DOHH2 (cell line): Measurements from ENCODE around the gene SGPL1.

Source experiments
- CTCF ChIP-seq: fragments of 200-600 bp; sonication (generic); IDR thresholded peaks from one replicate; pipeline ENCODE4 v1.5.1; 2014; ENCODE audit warnings: antibody characterized with exemption, mild to moderate bottlenecking, low read depth, low read length; ENCODE audit not compliant: poor library complexity, severe bottlenecking
- EZH2phosphoT487 ChIP-seq: fragments of 200-600 bp; sonication (generic); IDR thresholded peaks from 2 replicates; pipeline ENCODE4 v1.6.1; 2017; ENCODE audit warnings: borderline replicate concordance, mild to moderate bottlenecking, antibody characterized with exemption, low read length, moderate library complexity, mixed read lengths

GRCh38 chr10:70930263-70931000 lies 114.7 kb downstream of the SGPL1 start:
- TF ChIP-seq CTCF (no peak), EZH2phosphoT487 (no peak)
